K562 (cell line): ENCODE data around the gene LEMD1. TPM values are rescaled to one million over a fixed set of nuclear protein-coding genes. Genes with fewer than 3 reads are reported as not detected.

Experiments used
- BHLHE40 ChIP-seq: IDR thresholded peaks from 2 replicates; pipeline ENCODE4 v1.6.1; 2011; ENCODE audit warnings: low read length, improper control_type of control experiment
- CBX5 ChIP-seq: IDR thresholded peaks from 2 replicates; pipeline ENCODE4 v1.6.1; 2014; ENCODE audit warnings: low read depth, borderline replicate concordance
- CXXC5 ChIP-seq: fragments of 250-450 bp; sonication (Bioruptor Pico); IDR thresholded peaks from 2 replicates; pipeline ENCODE4 v1.8.0; 2022; ENCODE audit warnings: inconsistent platforms, mild to moderate bottlenecking, moderate library complexity
- FOXK1 ChIP-seq: sonication (generic); formaldehyde crosslinking; IDR thresholded peaks from 2 replicates; pipeline ENCODE4 v1.8.0; 2022; ENCODE audit warnings: missing genetic modification reagents, mild to moderate bottlenecking, borderline replicate concordance
- HEY1 ChIP-seq: fragments of 250-450 bp; sonication (Bioruptor Pico); IDR thresholded peaks from 2 replicates; pipeline ENCODE4 v1.5.0; 2020; ENCODE audit warnings: mild to moderate bottlenecking, moderate library complexity, borderline replicate concordance
- HNRNPH1 ChIP-seq: fragments of 200-400 bp; formaldehyde crosslinking; optimal IDR thresholded peaks from 2 replicates; pipeline ENCODE3; 2017; ENCODE audit warnings: low read depth, mild to moderate bottlenecking, low read length, moderate library complexity
- JUN ChIP-seq, 2 experiments: sonication (generic) in 1 of 2; formaldehyde crosslinking in 1 of 2; IDR thresholded peaks; 2 replicates each; pipeline versions ENCODE4 v1.6.1 to v1.8.0; 2012 to 2022; ENCODE audit warnings: borderline replicate concordance in 2 of 2, mild to moderate bottlenecking in 2 of 2, improper control_type of control experiment in 1 of 2, low read depth in 1 of 2, low read length in 1 of 2, missing genetic modification reagents in 1 of 2
- RBM15 ChIP-seq: fragments of 200-400 bp; formaldehyde crosslinking; IDR thresholded peaks from 2 replicates; pipeline ENCODE4 v1.6.1; 2018; ENCODE audit warnings: mild to moderate bottlenecking, low read length, moderate library complexity; ENCODE audit not compliant: insufficient read depth
- SREBF2 ChIP-seq: sonication (generic); formaldehyde crosslinking; IDR thresholded peaks from 2 replicates; pipeline ENCODE4 v1.4.0; 2020; ENCODE audit warnings: mild to moderate bottlenecking, missing genetic modification reagents
- ZNF134 ChIP-seq: fragments of 250-450 bp; sonication (Bioruptor Pico); conservative IDR thresholded peaks from 2 replicates; pipeline ENCODE4 v1.4.0; 2020
- ZNF146 ChIP-seq: IDR thresholded peaks from one replicate; pipeline ENCODE4 v1.6.1; 2018; ENCODE audit warnings: missing compliant biosample characterization; ENCODE audit not compliant: unreplicated experiment
- ZNF184 ChIP-seq: sonication (generic); formaldehyde crosslinking; IDR thresholded peaks from 2 replicates; pipeline ENCODE4 v1.5.0; 2020; ENCODE audit warnings: missing genetic modification reagents
- polyA plus RNA-seq, 8 experiments: library from polyadenylated mRNA; depleted of rRNA in 4 of 8; stranded (reverse) in 5 of 8; unstranded in 3 of 8; fragments of >200 nt; fragmentation: Nextera tagmentation in 2 of 8; fragmentation: Illumina TruSeq in 1 of 8; extraction: Ambion mirVana in 2 of 8; extraction: Trizol in 1 of 8; gene quantifications; 2 replicates each; pipeline versions ENCODE4 v1.2.1 to v1.2.3, GENCODE V29; 2011 to 2014; ENCODE audit warnings: inconsistent platforms in 1 of 8, missing spikeins in 1 of 8
- total RNA-seq, 7 experiments: library from RNA; depleted of rRNA in 6 of 7; stranded (reverse); fragments of >200 nt in 6 of 7; fragmentation: Illumina TruSeq in 2 of 7; extraction: Trizol in 2 of 7; gene quantifications; 2 replicates each; pipeline versions ENCODE4 v1.2.1 to v1.2.3, GENCODE V29; 2011 to 2021; ENCODE audit warnings: low replicate concordance in 1 of 7
- TF ChIP-seq, protein P1 (sequence below): sonication (generic); formaldehyde crosslinking; IDR thresholded peaks from 2 replicates; pipeline ENCODE4 v1.8.1; 2023; ENCODE audit warnings: mild to moderate bottlenecking, missing genetic modification reagents
- TF ChIP-seq, protein P2 (sequence below), 3 experiments: IDR thresholded peaks in 2 of 3; conservative IDR thresholded peaks in 1 of 3; 2 replicates each; pipeline ENCODE4 v1.5.1; 2011 to 2012; ENCODE audit warnings: low read length in 3 of 3, mild to moderate bottlenecking in 3 of 3, control low read depth in 2 of 3, improper control_type of control experiment in 1 of 3, inconsistent platforms in 1 of 3, low read depth in 1 of 3, mixed read lengths in 1 of 3, moderate library complexity in 1 of 3; ENCODE audit not compliant: insufficient read depth in 2 of 3

The LEMD1 gene
- total and polyA plus RNA-seq, 9 of the 15 experiments (the other 6 are each of a cell fraction or from before 2014, with no cell fraction given) = 0.11 to 2.4 (median 0.57) TPM; not detected in 1

- TF ChIP-seq BHLHE40 (no peak), JUN (IDR thresholded peaks at IDR 0.05; ENCODE audit: borderline replicate concordance, low read depth, low read length) (no peak), JUN (CRISPR knock-in tag; IDR thresholded peaks at IDR 0.05; ENCODE audit: borderline replicate concordance) (no peak), SREBF2 (CRISPR knock-in tag) (no peak), HEY1 (CRISPR knock-in tag) (no peak), ZNF184 (no peak), CXXC5 (CRISPR knock-in tag) (no peak), RBM15 (no peak), FOXK1 (CRISPR knock-in tag) (no peak), HNRNPH1 (no peak), CBX5 (no peak), ZNF134 (CRISPR knock-in tag) (no peak), ZNF146 (CRISPR knock-in tag) (no peak)
- TF ChIP-seq, protein P1, sequence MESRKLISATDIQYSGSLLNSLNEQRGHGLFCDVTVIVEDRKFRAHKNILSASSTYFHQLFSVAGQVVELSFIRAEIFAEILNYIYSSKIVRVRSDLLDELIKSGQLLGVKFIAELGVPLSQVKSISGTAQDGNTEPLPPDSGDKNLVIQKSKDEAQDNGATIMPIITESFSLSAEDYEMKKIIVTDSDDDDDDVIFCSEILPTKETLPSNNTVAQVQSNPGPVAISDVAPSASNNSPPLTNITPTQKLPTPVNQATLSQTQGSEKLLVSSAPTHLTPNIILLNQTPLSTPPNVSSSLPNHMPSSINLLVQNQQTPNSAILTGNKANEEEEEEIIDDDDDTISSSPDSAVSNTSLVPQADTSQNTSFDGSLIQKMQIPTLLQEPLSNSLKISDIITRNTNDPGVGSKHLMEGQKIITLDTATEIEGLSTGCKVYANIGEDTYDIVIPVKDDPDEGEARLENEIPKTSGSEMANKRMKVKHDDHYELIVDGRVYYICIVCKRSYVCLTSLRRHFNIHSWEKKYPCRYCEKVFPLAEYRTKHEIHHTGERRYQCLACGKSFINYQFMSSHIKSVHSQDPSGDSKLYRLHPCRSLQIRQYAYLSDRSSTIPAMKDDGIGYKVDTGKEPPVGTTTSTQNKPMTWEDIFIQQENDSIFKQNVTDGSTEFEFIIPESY (CRISPR knock-in tag) = no peak
- TF ChIP-seq, protein P2, sequence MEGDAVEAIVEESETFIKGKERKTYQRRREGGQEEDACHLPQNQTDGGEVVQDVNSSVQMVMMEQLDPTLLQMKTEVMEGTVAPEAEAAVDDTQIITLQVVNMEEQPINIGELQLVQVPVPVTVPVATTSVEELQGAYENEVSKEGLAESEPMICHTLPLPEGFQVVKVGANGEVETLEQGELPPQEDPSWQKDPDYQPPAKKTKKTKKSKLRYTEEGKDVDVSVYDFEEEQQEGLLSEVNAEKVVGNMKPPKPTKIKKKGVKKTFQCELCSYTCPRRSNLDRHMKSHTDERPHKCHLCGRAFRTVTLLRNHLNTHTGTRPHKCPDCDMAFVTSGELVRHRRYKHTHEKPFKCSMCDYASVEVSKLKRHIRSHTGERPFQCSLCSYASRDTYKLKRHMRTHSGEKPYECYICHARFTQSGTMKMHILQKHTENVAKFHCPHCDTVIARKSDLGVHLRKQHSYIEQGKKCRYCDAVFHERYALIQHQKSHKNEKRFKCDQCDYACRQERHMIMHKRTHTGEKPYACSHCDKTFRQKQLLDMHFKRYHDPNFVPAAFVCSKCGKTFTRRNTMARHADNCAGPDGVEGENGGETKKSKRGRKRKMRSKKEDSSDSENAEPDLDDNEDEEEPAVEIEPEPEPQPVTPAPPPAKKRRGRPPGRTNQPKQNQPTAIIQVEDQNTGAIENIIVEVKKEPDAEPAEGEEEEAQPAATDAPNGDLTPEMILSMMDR (IDR thresholded peaks at IDR 0.05 in 2 of 3, conservative IDR thresholded peaks at IDR 0.05 in 1 of 3; ENCODE audit: insufficient read depth in 2 of 3, low read depth in 1 of 3, low read length in 3 of 3) = peak; percentile 68 to 81 (median 79)
Measured at GRCh38 chr1:205438213-205439158, 16.6 kb upstream of the LEMD1 start (continued).
